Activated CD4-positive, alpha-beta T cell treated with anti-CD3 and anti-CD28 coated beads for 36 hours (primary cell): ENCODE data around the gene ARFGEF3. TPM values are rescaled to one million over a fixed set of nuclear protein-coding genes. Genes with fewer than 3 reads are reported as not detected.
"Not testable (repeated sequence)": the region's sequence is repeated elsewhere in the genome, so short reads cannot be mapped to it uniquely, and the experiment has no call there.

ENCODE experiments used
- ATAC-seq: fragments of 200-7000 bp; cut with Tn5 transposase; one replicate; pipeline ENCODE4 v1.10.0; 2021; ENCODE audit warnings: mild to moderate bottlenecking, moderate library complexity
- CTCF ChIA-PET: fragments of 350-600 bp; sonication (Branson Sonifier 250); formaldehyde crosslinking; loops from one replicate; lab custom pipeline; 2021; ENCODE audit warnings: antibody characterized with exemption; lab: Charles Lee
- POLR2A ChIA-PET: fragments of 350-600 bp; sonication (Branson Sonifier 250); formaldehyde crosslinking; loops from one replicate; lab custom pipeline; 2021; ENCODE audit warnings: antibody characterized with exemption, inconsistent platforms; lab: Charles Lee
- DNase-seq: peaks from one replicate; pipeline ENCODE4 v3.0.0-alpha.2; 2020
- H3K27ac Mint-ChIP-seq: one replicate; pipeline ENCODE4 v1.8.0; 2021; ENCODE audit warnings: mixed read lengths
- H3K27me3 Mint-ChIP-seq: one replicate; pipeline ENCODE4 v1.8.0; 2021; ENCODE audit warnings: mixed read lengths
- H3K36me3 Mint-ChIP-seq: one replicate; pipeline ENCODE4 v1.8.0; 2021; ENCODE audit warnings: low read depth, mixed read lengths
- H3K4me1 Mint-ChIP-seq: one replicate; pipeline ENCODE4 v1.8.0; 2021; ENCODE audit warnings: mixed read lengths
- H3K4me3 Mint-ChIP-seq: one replicate; pipeline ENCODE4 v1.8.0; 2021; ENCODE audit warnings: mild to moderate bottlenecking, moderate library complexity, mixed read lengths
- H3K9me3 Mint-ChIP-seq: one replicate; pipeline ENCODE4 v1.8.0; 2021; ENCODE audit warnings: low read depth, mixed read lengths
- intact Hi-C, 2 experiments: fragments of 100-400 bp; cut with DNase I in 1 of 2; cut with micrococcal nuclease in 1 of 2; formaldehyde crosslinking; loops; one replicate each; pipeline versions ENCODE4 v1.14.2 to v1.15.1; 2022 to 2024; cut with DNase I, micrococcal nuclease
- total RNA-seq, 2 experiments: library from RNA; stranded (reverse); gene quantifications; one replicate each; pipeline ENCODE4 v1.2.3, GENCODE V29; 2021

The ARFGEF3 gene
- total RNA-seq = 1 to 10 TPM; 1.6 to 1.7 TPM

- peak; percentile 97 for ATAC-seq
- H3K4me1 Mint-ChIP-seq = peaks cover 13% of the 10 kb centered on the region
Measured at GRCh38 chr6:138161338-138162110, at the start of gene ARFGEF3. Gene ARFGEF3 (plus strand): TSS chr6:138161939. CDS start chr6:138162087, 148 bp downstream.

GRCh38 chr6:138113588-138114210 is 48.0 kb upstream of the ARFGEF3 start:
- CTCF ChIA-PET = interaction anchor here (0.6 to 4.1 kb wide), 8 partner anchors 53 to 921 kb away, joined by 3 to 43 read pairs (median 4); no protein-coding TSS in a partner anchor
- DNase-seq (no peak), ATAC-seq (no peak)
- Mint-ChIP-seq H3K4me1 (peaks cover 10% of the 10 kb centered on the region), H3K36me3 (no peaks in the 10 kb centered on the region), H3K9me3 (no peaks in the 10 kb centered on the region), H3K27ac (no peak overlapping the region), H3K4me3 (no peak overlapping the region), H3K27me3 (peaks cover 24% of the 10 kb centered on the region)
- POLR2A ChIA-PET = no interaction called here
- intact Hi-C loops = loop anchor here in 1 of 2 experiments (10.0 kb wide), 2 partner anchors 291 to 651 kb away; partner anchors contain the start of gene HEBP2

More at GRCh38 chr6:138161338-138162110, at the start of gene ARFGEF3:
- peak; percentile 85 for DNase-seq
- ChIA-PET POLR2A (no interaction called here), CTCF (interaction anchor here (0.5 kb wide), 1 partner anchor 254 kb away, joined by 3 read pairs; no protein-coding TSS in a partner anchor)
- H3K27ac Mint-ChIP-seq = no peak within 1 kb of the TSS
- intact Hi-C loops = loop anchor here in 1 of 2 experiments (2.0 to 5.0 kb wide), 3 partner anchors 243 to 664 kb away; partner anchors contain the start of genes CCDC28A and HEBP2
- peak within 1 kb of the TSS; percentile 66 for H3K4me3 Mint-ChIP-seq
- no peaks in the 10 kb centered on the region for H3K9me3 Mint-ChIP-seq
- peaks cover 60% of the 10 kb centered on the region for H3K27me3 Mint-ChIP-seq
- no peaks in the 10 kb centered on the region for H3K36me3 Mint-ChIP-seq

- peaks cover 27% of the 10 kb centered on the region for H3K27me3 Mint-ChIP-seq
- DNase-seq (no peak), ATAC-seq (no peak)
- H3K36me3 Mint-ChIP-seq = no peaks in the 10 kb centered on the region
- intact Hi-C loops = loop anchor here (5.0 to 10.0 kb wide), 5 partner anchors 97 to 650 kb away; partner anchors contain the start of gene HEBP2 (in 2 of the 2)
- H3K4me3 Mint-ChIP-seq = no peak overlapping the region
- CTCF ChIA-PET = interaction anchor here (0.6 to 4.1 kb wide), 38 partner anchors 10 to 648 kb away, joined by 3 to 43 read pairs (median 5); no protein-coding TSS in a partner anchor
- H3K27ac Mint-ChIP-seq = no peak overlapping the region
- peaks cover 2% of the 10 kb centered on the region for H3K9me3 Mint-ChIP-seq
- H3K4me1 Mint-ChIP-seq = peaks cover 6% of the 10 kb centered on the region
- POLR2A ChIA-PET = no interaction called here
Measured at GRCh38 chr6:138115201-138115600, 46.5 kb upstream of the ARFGEF3 start.

GRCh38 chr6:138115877-138116660 is 45.7 kb upstream of the ARFGEF3 start:
- ATAC-seq (peak; percentile 94), DNase-seq (peak; percentile 68)
- no peaks in the 10 kb centered on the region for H3K36me3 Mint-ChIP-seq
- ChIA-PET CTCF (interaction anchor here (0.7 to 4.1 kb wide), 58 partner anchors 9 to 1245 kb away, joined by 3 to 43 read pairs (median 4); partner anchors contain the start of gene HEBP2), POLR2A (no interaction called here)
- H3K4me3 Mint-ChIP-seq = no peak overlapping the region
- H3K4me1 Mint-ChIP-seq = peaks cover 6% of the 10 kb centered on the region
- intact Hi-C loops = loop anchor here (1.0 to 10.0 kb wide), 13 partner anchors 96 to 651 kb away; partner anchors contain the start of gene HEBP2 (in 2 of the 2)
- no peak overlapping the region for H3K27ac Mint-ChIP-seq
- peaks cover 2% of the 10 kb centered on the region for H3K9me3 Mint-ChIP-seq
- H3K27me3 Mint-ChIP-seq = peaks cover 30% of the 10 kb centered on the region

- H3K4me3 Mint-ChIP-seq = no peak overlapping the region
- H3K36me3 Mint-ChIP-seq = no peaks in the 10 kb centered on the region
- CTCF ChIA-PET = interaction anchor here (0.6 to 4.1 kb wide), 46 partner anchors 9 to 1244 kb away, joined by 3 to 43 read pairs (median 5); partner anchors contain the start of gene HEBP2
- POLR2A ChIA-PET = no interaction called here
- H3K9me3 Mint-ChIP-seq = peaks cover 2% of the 10 kb centered on the region
- ATAC-seq (no peak), DNase-seq (no peak)
- H3K27me3 Mint-ChIP-seq = peaks cover 32% of the 10 kb centered on the region
- H3K4me1 Mint-ChIP-seq = peaks cover 6% of the 10 kb centered on the region
- no peak overlapping the region for H3K27ac Mint-ChIP-seq
- intact Hi-C loops = loop anchor here (1.0 to 10.0 kb wide), 13 partner anchors 96 to 650 kb away; partner anchors contain the start of gene HEBP2 (in 2 of the 2)
Measured at GRCh38 chr6:138116661-138116999, 45.1 kb upstream of the ARFGEF3 start.

- CTCF ChIA-PET = interaction anchor here (0.6 to 4.1 kb wide), 20 partner anchors 8 to 425 kb away, joined by 3 to 43 read pairs (median 6); no protein-coding TSS in a partner anchor
- no peak for DNase-seq
- H3K36me3 Mint-ChIP-seq = no peaks in the 10 kb centered on the region
- H3K4me1 Mint-ChIP-seq = peaks cover 6% of the 10 kb centered on the region
- H3K27me3 Mint-ChIP-seq = peaks cover 35% of the 10 kb centered on the region
- no peak overlapping the region for H3K4me3 Mint-ChIP-seq
- POLR2A ChIA-PET = no interaction called here
- H3K27ac Mint-ChIP-seq = no peak overlapping the region
- intact Hi-C loops = loop anchor here (2.0 to 10.0 kb wide), 9 partner anchors 95 to 649 kb away; partner anchors contain the start of gene HEBP2 (in 2 of the 2)
- ATAC-seq = no peak
- H3K9me3 Mint-ChIP-seq = peaks cover 2% of the 10 kb centered on the region
Measured at GRCh38 chr6:138117376-138117914, 44.3 kb upstream of the ARFGEF3 start.

- H3K4me1 Mint-ChIP-seq, H3K4me3 Mint-ChIP-seq, ATAC-seq, H3K36me3 Mint-ChIP-seq, H3K9me3 Mint-ChIP-seq, POLR2A ChIA-PET, DNase-seq, H3K27ac Mint-ChIP-seq: not testable (repeated sequence)
- intact Hi-C loops = loop anchor here (5.0 to 10.0 kb wide), 5 partner anchors 93 to 646 kb away; partner anchors contain the start of gene HEBP2 (in 2 of the 2)
- peaks cover 35% of the 10 kb centered on the region for H3K27me3 Mint-ChIP-seq
- CTCF ChIA-PET = interaction anchor here (1.5 to 2.1 kb wide), 2 partner anchors 11 to 168 kb away, joined by 3 to 6 read pairs; no protein-coding TSS in a partner anchor
Measured at GRCh38 chr6:138119229-138119628, 42.5 kb upstream of the ARFGEF3 start.

- ChIA-PET CTCF (interaction anchor here (0.7 to 2.1 kb wide), 3 partner anchors 12 to 283 kb away, joined by 3 to 6 read pairs (median 3); no protein-coding TSS in a partner anchor), POLR2A (no interaction called here)
- ATAC-seq = no peak
Measured at GRCh38 chr6:138119976-138120375, 41.8 kb upstream of the ARFGEF3 start.

GRCh38 chr6:138124096-138124495 is 37.6 kb upstream of the ARFGEF3 start:
- intact Hi-C loops = no loop called here
- Mint-ChIP-seq H3K4me1 (no peaks in the 10 kb centered on the region), H3K4me3 (no peak overlapping the region), H3K27ac (no peak overlapping the region), H3K36me3 (no peaks in the 10 kb centered on the region), H3K9me3 (peaks cover 2% of the 10 kb centered on the region), H3K27me3 (peaks cover 19% of the 10 kb centered on the region)
- CTCF ChIA-PET = interaction anchor here (0.6 to 3.2 kb wide), 2 partner anchors 8 to 396 kb away, joined by 3 to 16 read pairs; no protein-coding TSS in a partner anchor
- ATAC-seq (no peak), DNase-seq (no peak)
- POLR2A ChIA-PET = no interaction called here

More at GRCh38 chr6:138119976-138120375, 41.8 kb upstream of the ARFGEF3 start:
- no peak for DNase-seq
- H3K27ac Mint-ChIP-seq = no peak overlapping the region
- peaks cover 6% of the 10 kb centered on the region for H3K4me1 Mint-ChIP-seq
- peaks cover 32% of the 10 kb centered on the region for H3K27me3 Mint-ChIP-seq
- no peak overlapping the region for H3K4me3 Mint-ChIP-seq
- H3K36me3 Mint-ChIP-seq = no peaks in the 10 kb centered on the region
- intact Hi-C loops = loop anchor here (5.0 to 10.0 kb wide), 5 partner anchors 92 to 645 kb away; partner anchors contain the start of gene HEBP2 (in 2 of the 2)
- peaks cover 2% of the 10 kb centered on the region for H3K9me3 Mint-ChIP-seq

GRCh38 chr6:138128096-138128495 is 33.6 kb upstream of the ARFGEF3 start:
- DNase-seq = no peak
- intact Hi-C loops = no loop called here
- H3K27ac Mint-ChIP-seq = no peak overlapping the region
- H3K4me3 Mint-ChIP-seq = no peak overlapping the region
- no peak for ATAC-seq
- ChIA-PET CTCF (no interaction called here), POLR2A (no interaction called here)
- H3K4me1 Mint-ChIP-seq = no peaks in the 10 kb centered on the region
- no peaks in the 10 kb centered on the region for H3K36me3 Mint-ChIP-seq
- H3K9me3 Mint-ChIP-seq = no peaks in the 10 kb centered on the region
- H3K27me3 Mint-ChIP-seq = peaks cover 19% of the 10 kb centered on the region
